Common myeloid progenitor, CD34-positive (primary cell): Measurements from ENCODE around the gene ROR2.

ENCODE experiments used
- CTCF ChIA-PET: fragments of 350-600 bp; sonication (Branson Sonifier 250); formaldehyde crosslinking; loops from one replicate; lab custom pipeline; 2021; ENCODE audit warnings: antibody characterized with exemption; lab: Charles Lee
- POLR2A ChIA-PET: fragments of 350-600 bp; sonication (Branson Sonifier 250); formaldehyde crosslinking; loops from one replicate; lab custom pipeline; 2021; ENCODE audit warnings: antibody characterized with exemption; lab: Charles Lee
- DNase-seq, 3 donors: peaks; one replicate each; pipeline versions ENCODE4 v3.0.0 to v3.0.0-alpha.2; 2013
- H3K27ac ChIP-seq, 2 experiments: 1 replicate in 1 of 2; 2 replicates in 1 of 2; pipeline ENCODE4 v1.7.0; 2013; ENCODE audit warnings: inconsistent platforms in 2 of 2, low read length in 2 of 2, mild to moderate bottlenecking in 2 of 2, low read depth in 1 of 2, moderate library complexity in 1 of 2; ENCODE audit not compliant: severe bottlenecking in 2 of 2, insufficient read depth in 1 of 2, poor library complexity in 1 of 2
- H3K27me3 ChIP-seq, 5 experiments: replicated peaks in 2 of 5; 1 replicate in 3 of 5; 2 replicates in 2 of 5; pipeline versions ENCODE4 v1.6.1 to v1.7.0; 2013; ENCODE audit warnings: low read length in 4 of 5, mild to moderate bottlenecking in 2 of 5, moderate library complexity in 2 of 5, inconsistent platforms in 1 of 5; ENCODE audit not compliant: insufficient read depth in 5 of 5, control insufficient read depth in 4 of 5
- H3K36me3 ChIP-seq, 4 experiments: 1 replicate in 2 of 4; 2 replicates in 2 of 4; pipeline versions ENCODE4 v1.6.1 to v1.7.0; 2013; ENCODE audit warnings: low read length in 3 of 4, control low read depth in 1 of 4, mild to moderate bottlenecking in 1 of 4; ENCODE audit not compliant: control insufficient read depth in 4 of 4, insufficient read depth in 4 of 4
- H3K4me1 ChIP-seq, 4 experiments: 1 replicate in 3 of 4; 2 replicates in 1 of 4; pipeline versions ENCODE4 v1.6.1 to v1.7.1; 2013; ENCODE audit warnings: low read length in 3 of 4, mild to moderate bottlenecking in 3 of 4, control low read depth in 1 of 4, inconsistent platforms in 1 of 4, moderate library complexity in 1 of 4; ENCODE audit not compliant: control insufficient read depth in 4 of 4, insufficient read depth in 4 of 4; ENCODE audit errors: control extremely low read depth in 1 of 4
- H3K4me3 ChIP-seq, 7 experiments: 1 replicate in 4 of 7; 2 replicates in 3 of 7; pipeline versions ENCODE4 v1.5.1 to v1.7.0; 2013; ENCODE audit warnings: mild to moderate bottlenecking in 7 of 7, low read length in 6 of 7, moderate library complexity in 6 of 7, inconsistent platforms in 2 of 7, low read depth in 2 of 7, control low read depth in 1 of 7; ENCODE audit not compliant: insufficient read depth in 4 of 7, control insufficient read depth in 1 of 7; ENCODE audit errors: extremely low read depth in 1 of 7
- H3K9me3 ChIP-seq, 5 experiments: 1 replicate in 4 of 5; 2 replicates in 1 of 5; pipeline versions ENCODE4 v1.6.1 to v1.7.1; 2013; ENCODE audit warnings: low read length in 4 of 5, mild to moderate bottlenecking in 2 of 5, inconsistent platforms in 1 of 5, low read depth in 1 of 5, moderate library complexity in 1 of 5; ENCODE audit not compliant: control insufficient read depth in 4 of 5, insufficient read depth in 2 of 5; ENCODE audit errors: control extremely low read depth in 1 of 5
- WGBS: methylation state at CpG from one replicate; pipeline ENCODE4 v1.1.5; 2013; ENCODE audit not compliant: insufficient coverage; 5-methylcytosine and 5-hydroxymethylcytosine counted together

ROR2 gene

DNA sequence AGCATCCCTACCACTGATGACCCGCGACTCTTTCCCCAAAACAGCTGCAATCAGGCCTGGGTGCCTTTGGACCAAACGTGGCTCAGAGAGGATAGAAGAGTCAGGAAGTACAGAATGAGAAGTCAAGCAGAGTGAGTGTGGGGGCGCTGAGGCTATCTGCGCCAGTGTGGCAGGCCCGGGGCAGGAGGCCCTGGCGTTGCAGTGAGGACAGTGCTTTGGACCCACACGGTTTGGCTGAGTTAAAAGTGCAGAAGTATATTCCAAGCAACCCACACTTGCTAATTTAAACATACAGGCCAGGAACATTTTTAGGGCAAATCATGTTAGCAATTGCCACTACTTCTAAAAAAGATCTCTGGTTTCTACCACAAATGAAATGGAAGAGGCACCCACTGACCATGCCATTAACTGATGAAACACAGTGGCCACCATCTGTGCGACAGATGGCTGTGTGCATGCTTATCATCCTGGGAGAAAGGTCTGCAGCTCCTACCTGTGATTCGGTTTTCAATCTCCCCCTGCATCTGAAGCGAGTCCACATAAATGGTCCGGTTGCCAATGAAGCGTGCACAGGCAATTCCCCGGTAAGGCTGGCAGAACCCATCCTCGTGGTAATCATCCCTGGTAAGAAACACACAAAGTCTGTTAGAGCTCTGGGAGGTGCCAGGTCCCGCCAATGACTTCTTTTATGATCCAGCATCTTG, 213.0 kb downstream of the ROR2 start:
- CTCF ChIA-PET, result no interaction called here

DNA sequence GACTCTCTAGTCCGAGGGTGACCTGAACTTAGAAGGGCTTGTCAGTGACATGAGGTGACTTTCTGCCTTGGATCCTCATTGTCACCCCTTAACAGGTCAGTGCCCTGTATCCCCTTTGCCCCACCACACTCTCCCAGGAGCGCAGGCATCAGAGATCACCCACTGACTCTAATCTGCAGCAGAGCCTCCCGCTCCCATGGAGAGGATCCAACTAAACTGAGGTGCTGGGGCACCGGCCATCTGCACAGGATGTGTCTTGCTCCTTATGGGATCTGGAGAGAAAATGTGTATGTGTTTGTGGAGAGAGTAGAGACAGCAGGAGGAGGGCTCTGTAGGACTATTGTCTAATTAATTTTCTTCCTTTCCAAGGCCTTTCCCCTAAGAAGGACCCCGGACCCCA, 213.7 kb downstream of the ROR2 start:
- ChIA-PET CTCF (no interaction called here), POLR2A (no interaction called here)
- Histone ChIP-seq H3K36me3 (no peaks in the 10 kb centered on the region), H3K4me3 (no peak overlapping the region), H3K9me3 (no peaks in the 10 kb centered on the region), H3K4me1 (no peaks in the 10 kb centered on the region), H3K27me3 (peaks cover 0 to 1% (median 0%) of the 10 kb centered on the region in 5 experiments), H3K27ac (no peak overlapping the region)
- 96% methylated on average over 3 of the region's 5 CpGs for WGBS
- DNase-seq, result no peak

More for the DNA sequence above, 213.0 kb downstream of the ROR2 start:
- Histone ChIP-seq H3K4me3 (no peak overlapping the region), H3K27ac (no peak overlapping the region), H3K36me3 (no peaks in the 10 kb centered on the region), H3K9me3 (no peaks in the 10 kb centered on the region), H3K27me3 (peaks cover 0 to 1% (median 0%) of the 10 kb centered on the region in 5 experiments), H3K4me1 (no peaks in the 10 kb centered on the region)
- no peak for DNase-seq
- 85% methylated on average over 15 of the region's 16 CpGs for WGBS
- POLR2A ChIA-PET, result no interaction called here

DNA sequence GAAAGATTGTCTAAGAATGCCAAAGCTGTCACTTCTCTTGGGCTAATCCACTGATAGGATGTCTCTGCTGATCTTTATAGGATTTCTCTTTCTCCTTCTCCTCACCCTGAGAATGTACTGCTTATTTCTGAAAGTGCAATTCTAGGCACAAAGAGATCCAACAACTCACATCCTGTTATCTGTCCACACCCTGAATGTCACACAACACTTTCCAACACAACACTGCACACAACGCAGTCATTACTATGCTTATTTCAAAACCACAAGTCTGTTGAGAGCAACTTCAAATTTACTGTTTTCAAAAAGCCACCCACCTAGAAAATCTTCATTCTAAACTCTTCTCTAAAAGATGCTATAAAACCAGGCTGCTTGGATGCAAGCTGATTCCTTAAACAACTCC, 215.0 kb downstream of the ROR2 start:
- Histone ChIP-seq H3K27me3 (peaks cover 0 to 1% (median 0%) of the 10 kb centered on the region in 5 experiments), H3K4me1 (no peaks in the 10 kb centered on the region), H3K9me3 (no peaks in the 10 kb centered on the region), H3K27ac (no peak overlapping the region), H3K36me3 (no peaks in the 10 kb centered on the region), H3K4me3 (no peak overlapping the region)
- CTCF ChIA-PET, result interaction anchor here (0.6 to 2.8 kb wide), 5 partner anchors 10 to 939 kb away, joined by 3 to 14 read pairs (median 4); no protein-coding TSS in a partner anchor
- POLR2A ChIA-PET, result no interaction called here
- 83% methylated on average over 1 of the region's 1 CpG for WGBS
- no peak for DNase-seq

DNA sequence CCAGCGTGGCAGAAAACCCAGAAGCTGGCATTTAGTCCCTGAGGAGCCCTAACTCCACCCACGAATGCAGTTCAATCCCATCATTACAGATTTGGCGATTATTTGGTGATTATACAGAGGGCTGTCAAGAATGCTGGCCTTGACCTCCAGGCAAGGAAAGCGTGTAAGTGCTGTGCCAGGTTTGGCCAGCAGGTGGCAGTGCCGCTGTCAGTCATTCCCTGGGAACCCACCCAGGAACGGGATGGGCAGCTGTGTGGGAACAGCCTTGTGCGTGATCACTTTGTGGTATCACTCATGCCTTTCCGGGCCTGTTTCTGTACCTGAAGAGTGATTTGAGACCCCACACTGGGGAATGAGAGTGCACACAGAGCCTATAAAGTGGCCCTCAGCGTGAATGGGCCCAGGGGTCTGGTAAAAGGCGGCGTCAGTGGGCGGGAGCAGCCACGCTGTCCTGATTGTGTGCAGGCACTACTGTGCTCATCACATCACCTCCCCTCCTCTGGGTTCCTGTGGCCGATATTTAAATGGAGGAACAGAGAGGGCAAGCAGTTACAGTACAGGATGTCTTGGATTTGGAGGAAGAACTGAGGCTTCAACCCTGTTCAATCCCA, 215.6 kb downstream of the ROR2 start:
- H3K4me3 ChIP-seq, result no peak overlapping the region
- ChIA-PET CTCF (interaction anchor here (0.6 to 2.8 kb wide), 7 partner anchors 9 to 939 kb away, joined by 3 to 14 read pairs (median 4); no protein-coding TSS in a partner anchor), POLR2A (no interaction called here)
- H3K4me1 ChIP-seq, result no peaks in the 10 kb centered on the region
- 45% methylated on average over 12 of the region's 14 CpGs for WGBS
- peak; percentile 31 to 40 (median 32) for DNase-seq
- H3K27ac ChIP-seq, result no peak overlapping the region
- no peaks in the 10 kb centered on the region for H3K36me3 ChIP-seq
- no peaks in the 10 kb centered on the region for H3K9me3 ChIP-seq
- H3K27me3 ChIP-seq, result peaks cover 0 to 1% (median 0%) of the 10 kb centered on the region in 5 experiments

DNA sequence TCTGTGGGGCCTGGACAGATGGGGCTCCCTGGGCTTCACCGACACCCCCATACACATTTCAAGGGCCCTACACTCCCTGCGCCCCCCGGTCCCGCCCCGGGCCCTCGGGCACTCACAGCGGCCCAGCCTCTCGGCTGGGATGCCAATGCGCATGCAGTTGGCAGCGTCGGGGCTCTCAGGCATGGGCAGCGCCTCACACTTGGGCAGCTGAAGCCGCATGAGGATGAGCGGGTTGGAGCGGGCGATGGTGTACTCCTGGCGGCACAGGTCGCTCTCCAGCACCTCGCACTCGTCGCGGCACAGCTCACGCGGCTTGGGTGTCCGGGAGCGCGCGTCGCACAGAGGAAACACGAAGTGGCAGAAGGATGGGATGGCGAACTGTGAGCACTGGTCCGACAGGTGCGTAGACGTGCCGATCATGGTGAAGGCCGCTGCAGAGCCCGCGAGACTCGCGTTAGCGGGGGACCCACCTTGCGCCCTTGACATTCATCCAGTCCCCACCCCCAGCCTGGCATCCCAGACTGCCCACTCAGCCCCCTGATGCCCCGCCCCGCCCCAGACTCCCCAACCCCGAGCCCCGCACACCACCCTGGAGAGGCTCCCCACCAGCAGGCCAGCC, 216.9 kb downstream of the ROR2 start:
- H3K4me1 ChIP-seq, result no peaks in the 10 kb centered on the region
- no peaks in the 10 kb centered on the region for H3K27me3 ChIP-seq
- no peak for DNase-seq
- WGBS, result 98% methylated on average over 35 of the region's 46 CpGs
- no peak overlapping the region for H3K27ac ChIP-seq
- ChIA-PET POLR2A (no interaction called here), CTCF (interaction anchor here (0.6 to 2.8 kb wide), 4 partner anchors 8 to 322 kb away, joined by 3 to 14 read pairs (median 5); no protein-coding TSS in a partner anchor)
- H3K4me3 ChIP-seq, result no peak overlapping the region
- H3K9me3 ChIP-seq, result no peaks in the 10 kb centered on the region
- no peaks in the 10 kb centered on the region for H3K36me3 ChIP-seq

DNA sequence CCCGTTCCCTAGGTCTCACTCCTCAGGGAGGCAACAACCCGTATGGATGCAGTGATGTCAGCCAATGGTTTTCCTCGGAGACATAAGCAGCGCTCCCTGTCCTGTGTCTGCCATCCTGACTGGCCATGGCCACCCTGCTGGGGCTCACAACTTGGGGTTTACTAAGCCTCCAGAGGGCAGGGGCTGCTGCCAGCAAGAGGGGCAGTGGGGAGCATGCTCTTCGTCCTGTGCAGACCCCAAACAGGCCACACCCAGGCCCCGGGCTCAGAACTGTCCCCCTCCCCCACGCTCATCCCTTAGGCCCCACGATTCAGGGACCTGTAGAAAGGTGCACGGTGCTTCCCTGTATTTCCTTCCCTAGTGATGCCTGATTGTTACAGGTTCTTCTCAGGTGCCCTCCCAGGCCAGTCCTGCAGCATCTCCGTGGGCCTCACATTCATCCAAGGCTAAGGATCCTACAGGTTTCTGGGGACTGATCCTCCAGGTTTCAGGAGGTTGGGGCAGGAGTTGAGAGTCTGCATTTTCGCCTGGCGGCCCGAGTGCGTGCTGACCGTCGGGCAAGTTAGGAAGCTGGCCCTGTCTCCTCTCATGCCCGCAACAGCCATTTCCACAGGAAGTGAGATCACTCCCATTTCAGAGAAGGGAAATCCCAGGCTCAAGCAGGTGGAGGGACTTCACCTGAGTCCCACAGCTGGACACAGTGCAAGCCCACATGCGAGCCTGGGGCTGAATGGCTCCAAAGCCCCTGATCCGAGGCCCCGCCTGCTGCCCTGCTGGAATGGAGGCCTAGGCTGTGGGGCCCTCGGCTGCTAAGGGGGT, 217.6 kb downstream of the ROR2 start:
- ChIA-PET CTCF (no interaction called here), POLR2A (no interaction called here)
- H3K4me1 ChIP-seq, result no peaks in the 10 kb centered on the region
- no peak overlapping the region for H3K27ac ChIP-seq
- H3K27me3 ChIP-seq, result no peaks in the 10 kb centered on the region
- no peaks in the 10 kb centered on the region for H3K9me3 ChIP-seq
- WGBS, result 94% methylated on average over 21 of the region's 21 CpGs
- DNase-seq, result no peak
- no peak overlapping the region for H3K4me3 ChIP-seq
- no peaks in the 10 kb centered on the region for H3K36me3 ChIP-seq
